CD4-positive, alpha-beta T cell (primary cell): ENCODE results near the gene BCL2. TPM values are rescaled to one million over a fixed set of nuclear protein-coding genes. Genes with fewer than 3 reads are reported as not detected.

Experiments used
- ATAC-seq: fragments of 200-7000 bp; cut with Tn5 transposase; one replicate; pipeline ENCODE4 v1.10.0; 2022; ENCODE audit warnings: mild to moderate bottlenecking; ENCODE audit not compliant: poor library complexity
- CTCF ChIA-PET: fragments of 350-600 bp; sonication (Branson Sonifier 250); formaldehyde crosslinking; loops from one replicate; lab custom pipeline; 2021; ENCODE audit warnings: antibody characterized with exemption, inconsistent platforms; lab: Charles Lee
- POLR2A ChIA-PET: fragments of 350-600 bp; sonication (Branson Sonifier 250); formaldehyde crosslinking; loops from one replicate; lab custom pipeline; 2021; ENCODE audit warnings: antibody characterized with exemption, inconsistent platforms; lab: Charles Lee
- DNase-seq, 14 experiments: peaks; one replicate each; pipeline ENCODE4 v3.0.0-alpha.2; 2013 to 2020; ENCODE audit warnings: mixed read lengths in 2 of 14
- H3K27ac ChIP-seq, 2 donors: one replicate each; pipeline versions ENCODE4 v1.5.1 to v1.7.0; 2013; ENCODE audit warnings: low read length in 2 of 2, low read depth in 1 of 2, mild to moderate bottlenecking in 1 of 2
- H3K27me3 ChIP-seq, 2 experiments: 1 replicate in 1 of 2; 2 replicates in 1 of 2; pipeline versions ENCODE4 v1.6.1 to v1.7.0; 2013; ENCODE audit warnings: low read length in 2 of 2, control low read depth in 1 of 2, mild to moderate bottlenecking in 1 of 2, moderate library complexity in 1 of 2; ENCODE audit not compliant: insufficient read depth in 2 of 2, control insufficient read depth in 1 of 2
- H3K36me3 ChIP-seq: one replicate; pipeline ENCODE4 v1.6.1; 2013; ENCODE audit warnings: low read length, control low read depth; ENCODE audit not compliant: insufficient read depth
- H3K4me1 ChIP-seq: one replicate; pipeline ENCODE4 v1.6.1; 2013; ENCODE audit warnings: low read length, control low read depth; ENCODE audit not compliant: insufficient read depth
- H3K4me3 ChIP-seq: one replicate; pipeline ENCODE4 v1.5.1; 2013; ENCODE audit warnings: mild to moderate bottlenecking, low read length, moderate library complexity
- H3K9me3 ChIP-seq, 2 experiments: 1 replicate in 1 of 2; 2 replicates in 1 of 2; pipeline versions ENCODE4 v1.6.1 to v1.7.0; 2013; ENCODE audit warnings: low read length in 2 of 2, mild to moderate bottlenecking in 2 of 2, control low read depth in 1 of 2, moderate library complexity in 1 of 2; ENCODE audit not compliant: control insufficient read depth in 1 of 2, insufficient read depth in 1 of 2
- H3K27ac Mint-ChIP-seq: one replicate; pipeline ENCODE4 v1.8.0; 2020; ENCODE audit warnings: mixed read lengths
- H3K27me3 Mint-ChIP-seq: one replicate; pipeline ENCODE4 v1.8.0; 2021; ENCODE audit warnings: mixed read lengths
- H3K36me3 Mint-ChIP-seq: one replicate; pipeline ENCODE4 v1.8.0; 2021; ENCODE audit warnings: low read depth, mixed read lengths
- H3K4me1 Mint-ChIP-seq: one replicate; pipeline ENCODE4 v1.8.0; 2021; ENCODE audit warnings: low read depth, mixed read lengths
- H3K4me3 Mint-ChIP-seq: one replicate; pipeline ENCODE4 v1.8.0; 2020; ENCODE audit warnings: mild to moderate bottlenecking, mixed read lengths
- H3K9me3 Mint-ChIP-seq: one replicate; pipeline ENCODE4 v1.8.0; 2020; ENCODE audit warnings: mixed read lengths
- CTCF ChIP-seq: fragments of 200-600 bp; IDR thresholded peaks from one replicate; pipeline ENCODE4 v1.8.0; 2022; ENCODE audit warnings: antibody characterized with exemption, mild to moderate bottlenecking
- intact Hi-C, 2 experiments: fragments of 100-400 bp; cut with DNase I in 1 of 2; cut with micrococcal nuclease in 1 of 2; formaldehyde crosslinking; loops; one replicate each; pipeline versions ENCODE4 v1.15.1 to v1.9.0; 2023 to 2025; cut with DNase I, micrococcal nuclease
- total RNA-seq, 174 experiments: library from RNA in 2 of 174; stranded (reverse) in 2 of 174; gene quantifications; one replicate each; pipeline ENCODE4 v1.2.3 and lab custom pipeline; 2021 to 2026

Gene BCL2
- total RNA-seq, 2 experiments from 2014 or later: 40.1 to 40.3 TPM

GRCh38 chr18:63142594-63143225, 176.9 kb downstream of the BCL2 start:
- H3K27me3 Mint-ChIP-seq: no peaks in the 10 kb centered on the region
- no peak overlapping the region for H3K27ac ChIP-seq
- CTCF ChIA-PET: interaction anchor here (4.6 kb wide), 1 partner anchor 175 kb away, joined by 16 read pairs; no protein-coding TSS in a partner anchor
- DNase-seq: no peak
- H3K36me3 ChIP-seq: peaks cover 28% of the 10 kb centered on the region
- no peak for ATAC-seq
- peaks cover 59% of the 10 kb centered on the region for H3K4me1 Mint-ChIP-seq
- H3K27ac Mint-ChIP-seq: peak overlapping the region; percentile 15
- H3K4me3 ChIP-seq: no peak overlapping the region
- H3K9me3 ChIP-seq: no peaks in the 10 kb centered on the region
- H3K9me3 Mint-ChIP-seq: no peaks in the 10 kb centered on the region
- H3K36me3 Mint-ChIP-seq: peaks cover 27% of the 10 kb centered on the region
- intact Hi-C loops: no loop called here
- no peak overlapping the region for H3K4me3 Mint-ChIP-seq
- TF ChIP-seq CTCF: no peak
- peaks cover 36% of the 10 kb centered on the region for H3K4me1 ChIP-seq
- POLR2A ChIA-PET: interaction anchor here (1.0 to 1.2 kb wide), 2 partner anchors 9 to 10 kb away, joined by 4 to 5 read pairs; no protein-coding TSS in a partner anchor
- no peaks in the 10 kb centered on the region for H3K27me3 ChIP-seq

GRCh38 chr18:63141778-63142176, 177.8 kb downstream of the BCL2 start:
- ATAC-seq: no peak
- Mint-ChIP-seq H3K4me3 (no peak overlapping the region), H3K36me3 (peaks cover 27% of the 10 kb centered on the region), H3K27ac (no peak overlapping the region), H3K9me3 (no peaks in the 10 kb centered on the region), H3K4me1 (peaks cover 62% of the 10 kb centered on the region), H3K27me3 (no peaks in the 10 kb centered on the region)
- Histone ChIP-seq H3K4me3 (no peak overlapping the region), H3K9me3 (no peaks in the 10 kb centered on the region), H3K36me3 (peaks cover 24% of the 10 kb centered on the region), H3K27ac (no peak overlapping the region), H3K4me1 (peaks cover 39% of the 10 kb centered on the region), H3K27me3 (no peaks in the 10 kb centered on the region)
- DNase-seq: no peak
- ChIA-PET POLR2A (interaction anchor here (0.7 kb wide), 1 partner anchor 175 kb away, joined by 3 read pairs; no protein-coding TSS in a partner anchor), CTCF (interaction anchor here (0.7 kb wide), 1 partner anchor 177 kb away, joined by 3 read pairs; no protein-coding TSS in a partner anchor)
- TF ChIP-seq CTCF: no peak
- intact Hi-C loops: no loop called here

- no peak for DNase-seq
- H3K4me1 ChIP-seq: peaks cover 39% of the 10 kb centered on the region
- intact Hi-C loops: no loop called here
- CTCF ChIA-PET: interaction anchor here (0.7 to 1.7 kb wide), 2 partner anchors 14 to 177 kb away, joined by 3 read pairs; no protein-coding TSS in a partner anchor
- H3K27ac ChIP-seq: no peak overlapping the region
- peaks cover 27% of the 10 kb centered on the region for H3K36me3 Mint-ChIP-seq
- no peaks in the 10 kb centered on the region for H3K9me3 ChIP-seq
- no peaks in the 10 kb centered on the region for H3K9me3 Mint-ChIP-seq
- H3K4me3 Mint-ChIP-seq: no peak overlapping the region
- H3K27me3 ChIP-seq: no peaks in the 10 kb centered on the region
- no peak for TF ChIP-seq CTCF
- peaks cover 24% of the 10 kb centered on the region for H3K36me3 ChIP-seq
- ATAC-seq: no peak
- peaks cover 68% of the 10 kb centered on the region for H3K4me1 Mint-ChIP-seq
- no peak overlapping the region for H3K27ac Mint-ChIP-seq
- POLR2A ChIA-PET: interaction anchor here (1.3 kb wide), 1 partner anchor 170 kb away, joined by 3 read pairs; no protein-coding TSS in a partner anchor
- no peaks in the 10 kb centered on the region for H3K27me3 Mint-ChIP-seq
- no peak overlapping the region for H3K4me3 ChIP-seq
Measured at GRCh38 chr18:63140997-63141777, 178.4 kb downstream of the BCL2 start.
